ENCODE measurements around the gene EFEMP2.
A peak's percentile ranks its signal among the peaks of the same experiment; 100 is the strongest.

Gene EFEMP2

DNA sequence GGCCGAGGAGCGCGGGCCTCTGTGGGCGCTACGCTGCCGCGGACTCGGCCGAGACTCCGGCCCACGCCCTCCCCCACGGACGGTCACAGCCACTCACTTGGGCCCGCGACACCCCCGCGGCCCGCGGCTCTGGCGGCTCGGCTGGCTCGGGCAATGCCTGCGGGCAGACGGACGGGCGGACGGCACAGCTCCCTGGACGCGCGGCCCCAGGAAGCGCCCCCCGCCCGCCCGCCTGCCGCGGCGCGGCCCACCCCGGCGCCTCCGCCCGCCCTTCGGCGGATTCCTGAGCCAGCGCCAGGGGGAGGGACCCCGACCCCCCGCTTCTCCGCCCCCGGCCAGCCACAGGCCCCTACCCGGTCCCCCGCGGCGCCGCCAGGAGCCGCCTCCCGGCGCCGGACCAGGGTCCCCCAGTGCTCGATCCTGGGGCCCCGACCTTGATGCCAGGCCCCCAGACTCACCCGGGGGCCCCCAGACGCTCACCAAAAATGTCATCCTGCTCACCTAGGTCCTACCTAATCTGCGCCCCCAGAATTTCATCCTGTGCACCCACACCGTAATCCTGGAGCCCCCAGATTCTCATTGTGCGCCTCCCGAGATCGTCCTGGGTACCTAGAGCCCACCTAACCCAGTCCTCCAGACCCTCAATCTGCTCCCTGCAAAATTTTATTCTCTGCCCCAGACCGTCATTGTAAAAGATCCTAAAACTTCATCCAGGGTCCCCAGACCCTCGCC, at the start of gene EFEMP2:
Gene EFEMP2 (minus strand): TSS at position 215 of the 732 bp plus-strand sequence. CDS start 446 bp downstream, outside the sequence.
- 0 out of 2 replicates have a peak within 1 kb of the TSS, but pooled peaks have one; percentile 34 for H3K27ac ChIP-seq
- no peak for TF ChIP-seq CTCF (IDR thresholded peaks at IDR 0.05)
- no peak for TF ChIP-seq ZFX (IDR thresholded peaks at IDR 0.05; ENCODE audit: borderline replicate concordance)

DNA sequence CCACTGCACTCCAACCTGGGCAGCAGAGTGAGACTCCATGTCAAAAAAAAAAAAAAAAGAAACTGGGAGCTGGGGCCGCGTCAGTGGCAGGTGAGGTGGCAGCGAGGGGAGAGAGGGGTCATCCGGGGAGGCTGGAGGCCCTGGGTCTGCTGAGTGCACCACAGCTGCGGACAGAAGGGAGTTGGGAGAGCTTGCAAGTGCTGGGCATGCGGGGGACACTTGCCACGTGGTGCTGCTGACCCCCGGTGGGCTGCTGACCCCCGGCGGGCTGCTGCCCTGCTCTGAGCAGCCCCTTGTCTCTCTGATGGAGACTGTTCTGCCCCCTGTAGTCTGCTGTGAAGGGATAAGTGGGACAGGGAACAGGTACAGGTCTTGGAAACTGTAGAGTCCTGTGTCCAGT, 49.3 kb upstream of the EFEMP2 start:
- no peak overlapping the region for H3K27ac ChIP-seq
- no peak for TF ChIP-seq CTCF (IDR thresholded peaks at IDR 0.05)
- no peak for TF ChIP-seq ZFX (IDR thresholded peaks at IDR 0.05; ENCODE audit: borderline replicate concordance)

- H3K27ac ChIP-seq, result no peak overlapping the region
- TF ChIP-seq CTCF (IDR thresholded peaks at IDR 0.05) (no peak), ZFX (IDR thresholded peaks at IDR 0.05; ENCODE audit: borderline replicate concordance) (no peak)
Measured at GRCh38 chr11:65921033-65921555, 48.5 kb upstream of the EFEMP2 start.

DNA sequence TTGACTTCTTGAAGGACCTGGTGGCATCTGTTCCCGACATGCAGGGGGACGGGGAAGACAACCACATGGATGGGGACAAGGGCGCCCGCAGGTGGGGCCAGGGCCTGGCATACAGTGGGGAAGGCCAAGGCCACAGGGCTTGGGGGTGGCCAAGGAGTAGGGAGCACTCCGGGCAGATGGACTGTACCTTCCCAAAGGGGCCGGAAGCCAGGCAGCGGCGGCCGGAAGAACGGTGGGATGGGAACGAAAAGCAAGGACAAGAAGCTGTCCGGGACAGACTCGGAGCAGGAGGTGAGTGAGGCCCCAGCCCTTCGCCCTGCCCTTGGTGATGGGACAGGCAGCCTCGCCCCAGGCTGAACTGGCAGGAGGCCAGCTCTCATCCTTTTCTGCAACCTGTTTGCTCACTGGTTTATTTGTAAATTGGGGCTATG, 47.8 kb upstream of the EFEMP2 start:
- TF ChIP-seq CTCF (IDR thresholded peaks at IDR 0.05) (no peak), ZFX (IDR thresholded peaks at IDR 0.05; ENCODE audit: borderline replicate concordance) (no peak)
- peak overlapping the region; percentile 83 for H3K27ac ChIP-seq

GRCh38 chr11:65919573-65920371, 47.2 kb upstream of the EFEMP2 start:
- TF ChIP-seq CTCF (IDR thresholded peaks at IDR 0.05) (no peak), ZFX (IDR thresholded peaks at IDR 0.05; ENCODE audit: borderline replicate concordance) (no peak)
- H3K27ac ChIP-seq, result peak overlapping the region; percentile 83

DNA sequence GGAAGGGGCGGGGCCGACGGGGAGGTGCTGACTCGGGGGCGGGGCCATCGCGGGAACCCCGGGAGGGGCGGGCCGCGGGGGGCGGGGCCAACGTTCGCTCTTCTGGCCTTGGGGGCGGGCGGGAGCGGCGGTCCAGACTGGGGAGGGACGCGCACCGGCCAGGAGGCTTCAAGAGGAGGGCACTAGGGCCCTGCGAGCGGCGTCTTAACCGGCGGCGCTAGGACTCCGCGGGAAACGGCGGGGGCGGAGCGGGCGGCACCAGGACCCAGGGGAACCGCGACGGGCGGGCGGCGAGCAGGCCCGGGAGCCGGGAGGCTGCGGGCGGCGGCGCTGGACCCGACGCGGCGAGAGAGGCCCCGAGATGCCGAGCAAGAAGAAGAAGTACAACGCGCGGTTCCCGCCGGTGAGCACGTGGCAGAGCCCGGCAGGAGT, 46.6 kb upstream of the EFEMP2 start, which contains the start of gene DRAP1:
Gene DRAP1 (plus strand): TSS at position 286 of the 432 bp plus-strand sequence. CDS start 76 bp downstream, at position 362.
- no peak for TF ChIP-seq ZFX (IDR thresholded peaks at IDR 0.05; ENCODE audit: borderline replicate concordance)
- TF ChIP-seq CTCF (IDR thresholded peaks at IDR 0.05), result no peak

More for the DNA sequence above, 46.6 kb upstream of the EFEMP2 start, which contains the start of gene DRAP1:
- H3K27ac ChIP-seq, result peak within 1 kb of the TSS; percentile 83

Measured in 22Rv1 (cell line).